ENCODE measurements around the gene KLHL8. TPM values are rescaled to one million over a fixed set of nuclear protein-coding genes. Genes with fewer than 3 reads are reported as not detected.
A peak's percentile ranks its signal among the peaks of the same experiment; 100 is the strongest.

Gene KLHL8
- total RNA-seq, 1 experiment from 2014 or later = 7.5 TPM

- Histone ChIP-seq H3K4me2 (ENCODE audit: insufficient read depth, insufficient read length, low read length) (no peak overlapping the region), H3K79me1 (ENCODE audit: insufficient read depth, low read depth, low read length, poor library complexity, severe bottlenecking) (no peaks in the 10 kb centered on the region), H3K23me2 (ENCODE audit: insufficient read length, low read depth, low read length, poor library complexity, severe bottlenecking) (no peaks in the 10 kb centered on the region), H3K9ac (ENCODE audit: extremely low read depth, insufficient read length, low read length) (no peak overlapping the region), H3K79me2 (ENCODE audit: insufficient read depth, low read length) (no peaks in the 10 kb centered on the region), H2AK5ac (ENCODE audit: insufficient read length, low read length) (no peak overlapping the region), H2AFZ (ENCODE audit: low read length) (no peak overlapping the region), H3K56ac (ENCODE audit: insufficient read length, low read depth, low read length) (no peak overlapping the region), H3K4ac (ENCODE audit: low read depth, low read length) (no peak overlapping the region), H4K91ac (ENCODE audit: insufficient read length, low read depth, low read length) (no peak overlapping the region), H4K20me1 (ENCODE audit: control insufficient read depth, insufficient read depth, insufficient read length) (no peaks in the 10 kb centered on the region), H2BK120ac (ENCODE audit: low read depth, low read length, poor library complexity, severe bottlenecking) (no peak overlapping the region), H2BK15ac (ENCODE audit: low read depth, low read length) (no peak overlapping the region), H3K9me3 (ENCODE audit: control insufficient read depth, low read depth, low read length) (no peaks in the 10 kb centered on the region), H3K27me3 (ENCODE audit: insufficient read depth, low read length) (no peaks in the 10 kb centered on the region), H3K18ac (ENCODE audit: insufficient read length, low read depth, low read length) (no peak overlapping the region), H2BK12ac (ENCODE audit: insufficient read length, low read depth, low read length) (no peak overlapping the region), H3K4me1 (ENCODE audit: insufficient read depth, low read length) (no peaks in the 10 kb centered on the region), H3K27ac (ENCODE audit: insufficient read length, low read depth, low read length) (no peak overlapping the region), H2BK20ac (ENCODE audit: low read depth, low read length, poor library complexity, severe bottlenecking) (no peak overlapping the region), H4K5ac (ENCODE audit: insufficient read length, low read depth, low read length) (no peak overlapping the region), H4K8ac (replicated peaks; ENCODE audit: insufficient read length, low read depth, low read length) (no peak overlapping the region), H3T11ph (ENCODE audit: low read length) (peak overlapping the region; percentile 17), H3K14ac (ENCODE audit: insufficient read depth, low read length) (no peak overlapping the region), H2BK5ac (ENCODE audit: insufficient read length, low read length) (no peak overlapping the region), H3K23ac (ENCODE audit: insufficient read length, low read depth, low read length) (no peak overlapping the region)
- TF ChIP-seq CTCF (conservative IDR thresholded peaks at IDR 0.05) = no peak
- Mint-ChIP-seq H3K9me3 (peaks cover 29 to 30% of the 10 kb centered on the region in 2 experiments), H3K4me3 (no peak overlapping the region), H3K27ac (no peak overlapping the region), H3K36me3 (ENCODE audit: insufficient read depth in 1 of 3, low read depth in 3 of 3) (peaks cover 13 to 27% (median 16%) of the 10 kb centered on the region in 3 experiments), H3K4me1 (no peaks in the 10 kb centered on the region), H3K27me3 (ENCODE audit: low read depth) (no peaks in the 10 kb centered on the region; the same call in 1 of the 2 replicates)
- no peak for DNase-seq
These were observed 19.4 kb upstream of the KLHL8 start for GRCh38 chr4:87239821-87240220.
